ENCODE measurements around the gene SGPP2.

Gene SGPP2

DNA sequence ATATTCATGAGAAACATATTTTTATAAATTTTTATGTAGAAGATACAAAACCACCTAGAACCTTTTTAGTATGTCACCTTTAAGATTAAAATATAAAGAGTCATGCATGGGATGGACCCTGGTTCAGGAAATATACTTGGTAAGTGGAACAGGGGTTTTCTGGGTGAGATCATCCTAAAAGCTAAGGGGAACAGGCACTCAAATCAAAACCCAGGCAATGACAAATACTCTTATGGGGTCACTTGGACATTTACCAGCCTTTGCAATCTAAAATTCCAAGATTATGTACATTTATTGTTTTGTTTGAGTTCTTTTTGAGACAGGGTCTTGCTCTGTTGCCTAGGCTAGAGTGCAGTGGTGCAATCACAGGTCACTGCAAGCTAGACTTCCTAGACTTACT lies 65.8 kb downstream of the SGPP2 start:
- Histone ChIP-seq H3K27ac (ENCODE audit: poor library complexity, severe bottlenecking) (no peak overlapping the region), H3K9me3 (ENCODE audit: severe bottlenecking) (no peaks in the 10 kb centered on the region), H3K4me1 (ENCODE audit: insufficient read depth, poor library complexity, severe bottlenecking) (no peaks in the 10 kb centered on the region), H3K27me3 (ENCODE audit: insufficient read depth, poor library complexity, severe bottlenecking) (no peaks in the 10 kb centered on the region), H3K36me3 (ENCODE audit: low read depth) (no peaks in the 10 kb centered on the region), H3K4me3 (ENCODE audit: severe bottlenecking) (no peak overlapping the region)
- TF ChIP-seq, protein P1, sequence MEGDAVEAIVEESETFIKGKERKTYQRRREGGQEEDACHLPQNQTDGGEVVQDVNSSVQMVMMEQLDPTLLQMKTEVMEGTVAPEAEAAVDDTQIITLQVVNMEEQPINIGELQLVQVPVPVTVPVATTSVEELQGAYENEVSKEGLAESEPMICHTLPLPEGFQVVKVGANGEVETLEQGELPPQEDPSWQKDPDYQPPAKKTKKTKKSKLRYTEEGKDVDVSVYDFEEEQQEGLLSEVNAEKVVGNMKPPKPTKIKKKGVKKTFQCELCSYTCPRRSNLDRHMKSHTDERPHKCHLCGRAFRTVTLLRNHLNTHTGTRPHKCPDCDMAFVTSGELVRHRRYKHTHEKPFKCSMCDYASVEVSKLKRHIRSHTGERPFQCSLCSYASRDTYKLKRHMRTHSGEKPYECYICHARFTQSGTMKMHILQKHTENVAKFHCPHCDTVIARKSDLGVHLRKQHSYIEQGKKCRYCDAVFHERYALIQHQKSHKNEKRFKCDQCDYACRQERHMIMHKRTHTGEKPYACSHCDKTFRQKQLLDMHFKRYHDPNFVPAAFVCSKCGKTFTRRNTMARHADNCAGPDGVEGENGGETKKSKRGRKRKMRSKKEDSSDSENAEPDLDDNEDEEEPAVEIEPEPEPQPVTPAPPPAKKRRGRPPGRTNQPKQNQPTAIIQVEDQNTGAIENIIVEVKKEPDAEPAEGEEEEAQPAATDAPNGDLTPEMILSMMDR (IDR thresholded peaks at IDR 0.05; ENCODE audit: poor library complexity, severe bottlenecking): no peak
- no peak for ATAC-seq (ENCODE audit: low read depth)
- no peak for DNase-seq (ENCODE audit: low spot score)

DNA sequence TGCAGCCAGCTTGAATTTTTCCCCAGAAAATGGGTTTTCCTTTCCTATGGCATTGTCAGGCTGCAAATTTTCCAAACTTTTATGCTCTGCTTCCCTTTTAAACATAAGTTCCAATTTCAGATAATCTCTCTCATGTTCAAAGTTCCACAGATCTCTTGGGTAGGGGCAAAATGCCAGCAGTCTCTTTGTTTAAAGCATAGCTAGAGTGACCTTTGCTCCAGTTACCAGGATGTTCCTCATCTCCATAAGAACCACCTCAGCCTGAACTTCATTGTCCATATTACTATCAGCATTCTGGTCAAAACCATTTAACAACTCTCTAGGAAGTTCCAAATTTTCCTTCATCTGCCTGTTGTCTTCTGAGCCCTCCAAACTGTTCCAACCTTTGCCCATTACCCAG lies 68.3 kb downstream of the SGPP2 start:
- no peak for DNase-seq (ENCODE audit: low spot score)
- Histone ChIP-seq H3K27me3 (ENCODE audit: insufficient read depth, poor library complexity, severe bottlenecking) (no peaks in the 10 kb centered on the region), H3K4me1 (ENCODE audit: insufficient read depth, poor library complexity, severe bottlenecking) (no peaks in the 10 kb centered on the region)

DNA sequence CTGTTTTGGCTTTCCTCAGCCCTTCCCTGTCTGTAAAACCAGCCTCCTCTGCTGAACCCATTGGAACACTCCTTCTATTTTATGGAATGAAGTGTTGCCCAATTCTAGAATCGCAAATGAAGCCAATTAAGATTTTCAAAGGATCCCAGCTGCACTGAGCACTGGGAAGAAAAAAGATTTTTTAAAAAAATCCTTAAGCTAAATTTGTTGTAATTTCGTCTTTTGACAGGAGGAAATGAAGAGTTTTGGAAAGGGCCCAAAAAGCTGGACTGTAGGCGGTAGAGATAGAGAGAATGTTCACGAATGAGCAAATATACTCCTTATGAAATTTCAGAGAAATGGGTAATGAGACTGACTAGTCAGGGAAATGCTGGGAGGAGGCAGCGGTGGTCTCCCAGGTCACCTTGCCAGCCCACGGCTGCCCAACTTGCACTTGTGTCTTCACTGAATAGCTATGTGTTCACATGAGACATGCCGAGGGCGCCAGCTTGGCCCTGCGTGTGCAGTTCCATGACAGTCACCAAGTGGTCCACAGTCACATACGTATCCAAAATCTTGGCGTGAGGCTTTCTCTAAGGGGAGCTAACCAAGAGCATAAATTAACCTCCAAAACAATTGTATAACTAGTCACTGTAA lies 69.9 kb downstream of the SGPP2 start:
- Histone ChIP-seq H3K27ac (ENCODE audit: poor library complexity, severe bottlenecking) (no peak overlapping the region), H3K27me3 (ENCODE audit: insufficient read depth, poor library complexity, severe bottlenecking) (no peaks in the 10 kb centered on the region), H3K4me3 (ENCODE audit: severe bottlenecking) (no peak overlapping the region), H3K9me3 (ENCODE audit: severe bottlenecking) (no peaks in the 10 kb centered on the region), H3K36me3 (ENCODE audit: low read depth) (no peaks in the 10 kb centered on the region), H3K4me1 (ENCODE audit: insufficient read depth, poor library complexity, severe bottlenecking) (no peaks in the 10 kb centered on the region)
- TF ChIP-seq, protein P1 (IDR thresholded peaks at IDR 0.05; ENCODE audit: poor library complexity, severe bottlenecking): no peak
- ATAC-seq (ENCODE audit: low read depth) (no peak), DNase-seq (ENCODE audit: low spot score) (no peak)

More for the DNA sequence above, 68.3 kb downstream of the SGPP2 start:
- no peak overlapping the region for H3K27ac ChIP-seq (ENCODE audit: poor library complexity, severe bottlenecking)
- TF ChIP-seq, protein P1 (IDR thresholded peaks at IDR 0.05; ENCODE audit: poor library complexity, severe bottlenecking): no peak
- H3K9me3 ChIP-seq (ENCODE audit: severe bottlenecking): no peaks in the 10 kb centered on the region
- no peak overlapping the region for H3K4me3 ChIP-seq (ENCODE audit: severe bottlenecking)
- H3K36me3 ChIP-seq (ENCODE audit: low read depth): no peaks in the 10 kb centered on the region
- no peak for ATAC-seq (ENCODE audit: low read depth)

DNA sequence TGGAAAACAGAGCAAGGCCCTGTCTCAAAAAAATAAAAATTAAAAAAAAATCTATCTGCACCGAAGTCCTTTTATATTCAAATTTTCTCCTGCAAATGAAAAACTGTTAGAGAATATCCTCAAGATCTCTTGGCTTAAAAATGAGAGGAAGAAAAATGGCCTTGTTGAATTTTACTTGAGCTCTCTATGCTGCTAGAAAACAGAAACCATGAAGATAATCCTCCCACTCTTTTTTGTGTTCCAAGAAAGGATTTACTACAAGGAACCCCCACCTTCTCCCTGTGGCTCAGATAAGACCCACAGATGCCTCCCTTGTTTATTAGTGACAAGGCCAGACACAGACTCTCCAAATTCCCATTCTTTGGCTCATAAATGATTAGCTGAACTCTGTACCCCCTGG lies 71.0 kb downstream of the SGPP2 start:
- no peak for DNase-seq (ENCODE audit: low spot score)
- H3K4me1 ChIP-seq (ENCODE audit: insufficient read depth, poor library complexity, severe bottlenecking): no peaks in the 10 kb centered on the region
- H3K36me3 ChIP-seq (ENCODE audit: low read depth): no peaks in the 10 kb centered on the region
- TF ChIP-seq, protein P1 (IDR thresholded peaks at IDR 0.05; ENCODE audit: poor library complexity, severe bottlenecking): no peak
- ATAC-seq (ENCODE audit: low read depth): no peak
- H3K27me3 ChIP-seq (ENCODE audit: insufficient read depth, poor library complexity, severe bottlenecking): no peaks in the 10 kb centered on the region
- H3K9me3 ChIP-seq (ENCODE audit: severe bottlenecking): no peaks in the 10 kb centered on the region
- no peak overlapping the region for H3K4me3 ChIP-seq (ENCODE audit: severe bottlenecking)
- H3K27ac ChIP-seq (ENCODE audit: poor library complexity, severe bottlenecking): no peak overlapping the region

DNA sequence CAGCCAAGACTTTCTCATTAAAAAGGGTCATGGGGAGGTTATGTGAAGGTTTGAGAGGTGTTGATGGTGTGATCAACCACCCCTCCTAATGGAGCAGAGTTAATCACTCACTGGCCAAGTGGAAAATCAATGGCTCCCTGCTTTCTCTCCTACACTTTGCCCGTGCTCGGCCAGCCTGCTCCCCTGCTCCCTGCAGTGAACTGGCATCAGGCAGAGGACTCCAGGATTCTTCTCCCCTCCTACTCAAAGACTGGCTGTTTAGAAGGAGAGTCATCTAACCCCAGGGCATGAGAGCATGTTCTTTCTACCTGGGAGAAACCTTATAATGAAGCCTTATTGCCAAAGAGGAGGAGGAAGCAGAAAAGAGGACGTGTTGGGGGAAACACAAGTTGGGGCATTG lies 74.9 kb downstream of the SGPP2 start:
- Histone ChIP-seq H3K27me3 (ENCODE audit: insufficient read depth, poor library complexity, severe bottlenecking) (no peaks in the 10 kb centered on the region), H3K4me3 (ENCODE audit: severe bottlenecking) (no peak overlapping the region), H3K9me3 (ENCODE audit: severe bottlenecking) (no peaks in the 10 kb centered on the region), H3K4me1 (ENCODE audit: insufficient read depth, poor library complexity, severe bottlenecking) (no peaks in the 10 kb centered on the region), H3K36me3 (ENCODE audit: low read depth) (no peaks in the 10 kb centered on the region), H3K27ac (ENCODE audit: poor library complexity, severe bottlenecking) (no peak overlapping the region)
- TF ChIP-seq, protein P1 (IDR thresholded peaks at IDR 0.05; ENCODE audit: poor library complexity, severe bottlenecking): no peak
- DNase-seq (ENCODE audit: low spot score): no peak
- ATAC-seq (ENCODE audit: low read depth): no peak
